ENCODE results near the gene SULF2. TPM values are rescaled to one million over a fixed set of nuclear protein-coding genes. Genes with fewer than 3 reads are reported as not detected.

SULF2 gene
- total RNA-seq, 1 experiment from 2014 or later: 52.0 TPM

DNA sequence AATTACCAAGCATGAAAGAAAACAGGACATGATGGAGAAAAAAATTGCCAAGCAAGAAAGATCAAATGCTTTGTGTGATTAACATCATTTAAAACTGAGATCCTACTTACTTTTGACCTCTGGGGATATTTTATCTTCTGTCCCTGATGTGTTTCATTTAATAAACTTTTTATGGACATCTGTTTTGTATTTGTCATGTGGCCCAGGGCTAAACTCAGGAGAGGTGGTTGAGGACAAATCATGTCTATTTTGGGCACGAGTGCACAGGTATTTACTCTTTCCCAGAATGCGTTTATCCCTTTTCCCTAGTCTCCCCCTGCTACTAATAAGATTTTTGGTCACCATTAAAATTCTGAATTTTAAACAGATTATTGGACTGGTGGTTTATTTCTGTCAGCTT is 155.4 kb downstream of the SULF2 start:
- Histone ChIP-seq H3K4me3 (ENCODE audit: insufficient read depth, low read depth, low read length) (no peak overlapping the region), H3K36me3 (replicated peaks; ENCODE audit: control insufficient read depth, insufficient read depth, low read length) (peaks cover 1% of the 10 kb centered on the region; the same call in 1 of the 2 replicates)
- DNase-seq: no peak

DNA sequence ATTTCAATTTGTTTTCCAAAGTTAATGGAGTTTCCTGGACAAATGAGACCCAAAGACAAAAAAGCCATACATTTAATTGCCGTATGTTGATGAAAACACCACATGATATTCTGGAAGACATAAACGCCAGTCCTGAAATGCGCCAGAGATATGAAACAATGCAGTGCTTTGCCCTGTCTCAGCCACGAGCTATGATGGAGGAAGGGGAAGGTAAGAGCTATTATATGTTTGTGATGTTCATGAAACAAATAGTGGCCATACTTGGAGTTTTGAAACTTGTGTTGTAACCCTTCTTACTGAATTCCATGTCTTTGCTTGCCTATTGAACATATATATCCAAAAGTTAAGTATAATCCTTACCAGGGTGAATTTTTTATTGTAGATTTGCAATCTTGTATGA is 157.7 kb downstream of the SULF2 start:
- H3K4me3 ChIP-seq (ENCODE audit: insufficient read depth, low read depth, low read length): no peak overlapping the region
- peaks cover 1% of the 10 kb centered on the region; the same call in 1 of the 2 replicates for H3K36me3 ChIP-seq (replicated peaks; ENCODE audit: control insufficient read depth, insufficient read depth, low read length)
- H3K27me3 ChIP-seq (ENCODE audit: control insufficient read depth, insufficient read depth, low read length): no peaks in the 10 kb centered on the region
- DNase-seq: no peak

More for the DNA sequence above, 155.4 kb downstream of the SULF2 start:
- H3K27me3 ChIP-seq (ENCODE audit: control insufficient read depth, insufficient read depth, low read length): no peaks in the 10 kb centered on the region

DNA sequence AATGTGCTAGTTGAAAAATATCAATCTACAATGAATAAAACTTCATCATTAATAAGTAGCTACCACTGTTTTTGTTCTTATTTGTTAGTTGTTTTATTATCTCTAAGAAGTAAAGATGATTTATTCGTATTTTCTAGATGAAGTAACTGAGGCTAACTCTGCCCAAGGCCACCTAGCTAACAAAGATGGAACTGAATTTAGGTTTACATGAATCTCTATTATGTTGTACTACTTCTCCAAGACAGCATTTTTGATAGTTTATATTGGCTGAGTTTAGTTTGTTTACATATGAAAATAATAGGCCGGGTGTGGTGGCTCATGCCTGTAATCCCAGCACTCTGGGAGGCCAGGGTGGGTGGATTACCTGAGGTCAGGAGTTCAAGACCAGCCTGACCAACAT is 162.1 kb downstream of the SULF2 start:
- H3K4me3 ChIP-seq (ENCODE audit: insufficient read depth, low read depth, low read length): no peak overlapping the region
- no peaks in the 10 kb centered on the region for H3K27me3 ChIP-seq (ENCODE audit: control insufficient read depth, insufficient read depth, low read length)
- DNase-seq: no peak
- H3K36me3 ChIP-seq (replicated peaks; ENCODE audit: control insufficient read depth, insufficient read depth, low read length): peaks cover 1% of the 10 kb centered on the region; the same call in 1 of the 2 replicates

DNA sequence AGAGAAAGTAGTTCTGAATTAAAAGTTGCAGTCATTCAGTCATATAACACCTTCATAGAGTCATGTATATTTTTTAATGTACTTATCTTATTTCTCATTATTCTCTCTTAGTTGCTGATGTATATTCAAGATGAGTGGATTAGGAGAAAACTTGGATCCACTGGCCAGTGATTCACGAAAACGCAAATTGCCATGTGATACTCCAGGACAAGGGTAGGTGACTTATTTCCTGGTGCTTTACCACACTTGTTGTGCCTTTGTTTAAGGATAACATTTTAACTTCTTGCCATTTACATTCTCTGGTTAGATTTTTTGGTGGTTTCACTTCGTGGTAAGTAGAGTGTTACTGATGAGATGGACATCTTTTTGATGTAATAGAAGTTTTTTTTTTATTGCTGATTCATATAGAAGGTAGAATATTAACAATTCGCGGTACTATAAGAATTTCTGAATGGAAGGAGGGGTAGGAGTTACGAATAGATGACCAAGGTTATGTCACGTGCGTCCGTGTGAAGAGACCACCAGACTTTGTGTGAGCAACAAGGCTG is 163.1 kb downstream of the SULF2 start:
- H3K4me3 ChIP-seq (ENCODE audit: insufficient read depth, low read depth, low read length): no peak overlapping the region
- peaks cover 1% of the 10 kb centered on the region; the same call in 1 of the 2 replicates for H3K36me3 ChIP-seq (replicated peaks; ENCODE audit: control insufficient read depth, insufficient read depth, low read length)
- H3K27me3 ChIP-seq (ENCODE audit: control insufficient read depth, insufficient read depth, low read length): no peaks in the 10 kb centered on the region
- no peak for DNase-seq

- no peaks in the 10 kb centered on the region for H3K27me3 ChIP-seq (ENCODE audit: control insufficient read depth, insufficient read depth, low read length)
- DNase-seq: peak; percentile 33
- H3K4me3 ChIP-seq (ENCODE audit: insufficient read depth, low read depth, low read length): no peak overlapping the region
- no peaks in the 10 kb centered on the region for H3K36me3 ChIP-seq (replicated peaks; ENCODE audit: control insufficient read depth, insufficient read depth, low read length)
These were observed 164.2 kb downstream of the SULF2 start for GRCh38 chr20:47620808-47621805.

GRCh38 chr20:47618479-47618878 is 166.8 kb downstream of the SULF2 start:
- H3K36me3 ChIP-seq (replicated peaks; ENCODE audit: control insufficient read depth, insufficient read depth, low read length): no peaks in the 10 kb centered on the region
- H3K4me3 ChIP-seq (ENCODE audit: insufficient read depth, low read depth, low read length): no peak overlapping the region
- DNase-seq: no peak
- H3K27me3 ChIP-seq (ENCODE audit: control insufficient read depth, insufficient read depth, low read length): no peaks in the 10 kb centered on the region

GRCh38 chr20:47614703-47615309 is 170.5 kb downstream of the SULF2 start:
- Histone ChIP-seq H3K4me3 (ENCODE audit: insufficient read depth, low read depth, low read length) (no peak overlapping the region), H3K36me3 (replicated peaks; ENCODE audit: control insufficient read depth, insufficient read depth, low read length) (no peaks in the 10 kb centered on the region), H3K27me3 (ENCODE audit: control insufficient read depth, insufficient read depth, low read length) (no peaks in the 10 kb centered on the region)
- no peak for DNase-seq

DNA sequence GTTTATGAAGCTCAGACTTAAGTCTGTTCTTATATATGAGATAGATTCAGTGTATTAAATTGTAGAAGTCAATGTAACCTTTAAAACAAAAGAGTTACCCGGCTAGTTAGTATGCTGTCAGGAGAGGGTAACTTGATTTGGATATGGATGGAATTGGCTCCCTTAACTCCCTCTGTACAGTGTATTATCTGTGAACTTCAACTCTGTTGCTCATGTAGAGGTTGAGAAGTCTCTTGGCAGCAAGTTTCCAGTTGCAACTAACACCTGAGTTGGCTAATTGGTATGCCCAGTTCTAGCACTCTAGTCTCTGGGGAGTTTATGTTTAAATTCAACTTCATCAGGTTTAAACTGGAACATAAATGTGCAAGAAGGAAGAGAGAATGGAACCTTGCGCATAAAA is 172.6 kb downstream of the SULF2 start:
- no peaks in the 10 kb centered on the region for H3K27me3 ChIP-seq (ENCODE audit: control insufficient read depth, insufficient read depth, low read length)
- H3K36me3 ChIP-seq (replicated peaks; ENCODE audit: control insufficient read depth, insufficient read depth, low read length): no peaks in the 10 kb centered on the region
- DNase-seq: no peak
- no peak overlapping the region for H3K4me3 ChIP-seq (ENCODE audit: insufficient read depth, low read depth, low read length)

- DNase-seq: no peak
- no peak overlapping the region for H3K4me3 ChIP-seq (ENCODE audit: insufficient read depth, low read depth, low read length)
- H3K36me3 ChIP-seq (replicated peaks; ENCODE audit: control insufficient read depth, insufficient read depth, low read length): no peaks in the 10 kb centered on the region
- H3K27me3 ChIP-seq (ENCODE audit: control insufficient read depth, insufficient read depth, low read length): no peaks in the 10 kb centered on the region
These were observed 173.5 kb downstream of the SULF2 start for GRCh38 chr20:47611785-47612184.

DNA sequence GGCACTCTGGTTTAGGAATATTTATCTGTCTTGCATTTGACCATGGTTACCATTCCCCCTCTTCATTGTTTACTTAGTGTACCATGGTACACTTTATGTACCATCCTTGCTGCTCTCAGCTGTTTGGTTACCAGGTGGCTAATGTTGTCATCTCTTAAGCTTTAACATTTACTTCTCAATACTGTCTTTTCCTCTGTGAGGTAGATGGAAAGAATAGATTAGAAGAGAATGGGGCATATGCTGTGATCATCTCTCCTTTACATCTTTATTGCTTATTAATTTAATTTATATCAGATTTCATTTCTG is 174.4 kb downstream of the SULF2 start:
- DNase-seq: no peak
- Histone ChIP-seq H3K27me3 (ENCODE audit: control insufficient read depth, insufficient read depth, low read length) (no peaks in the 10 kb centered on the region), H3K4me3 (ENCODE audit: insufficient read depth, low read depth, low read length) (no peak overlapping the region), H3K36me3 (replicated peaks; ENCODE audit: control insufficient read depth, insufficient read depth, low read length) (no peaks in the 10 kb centered on the region)

DNA sequence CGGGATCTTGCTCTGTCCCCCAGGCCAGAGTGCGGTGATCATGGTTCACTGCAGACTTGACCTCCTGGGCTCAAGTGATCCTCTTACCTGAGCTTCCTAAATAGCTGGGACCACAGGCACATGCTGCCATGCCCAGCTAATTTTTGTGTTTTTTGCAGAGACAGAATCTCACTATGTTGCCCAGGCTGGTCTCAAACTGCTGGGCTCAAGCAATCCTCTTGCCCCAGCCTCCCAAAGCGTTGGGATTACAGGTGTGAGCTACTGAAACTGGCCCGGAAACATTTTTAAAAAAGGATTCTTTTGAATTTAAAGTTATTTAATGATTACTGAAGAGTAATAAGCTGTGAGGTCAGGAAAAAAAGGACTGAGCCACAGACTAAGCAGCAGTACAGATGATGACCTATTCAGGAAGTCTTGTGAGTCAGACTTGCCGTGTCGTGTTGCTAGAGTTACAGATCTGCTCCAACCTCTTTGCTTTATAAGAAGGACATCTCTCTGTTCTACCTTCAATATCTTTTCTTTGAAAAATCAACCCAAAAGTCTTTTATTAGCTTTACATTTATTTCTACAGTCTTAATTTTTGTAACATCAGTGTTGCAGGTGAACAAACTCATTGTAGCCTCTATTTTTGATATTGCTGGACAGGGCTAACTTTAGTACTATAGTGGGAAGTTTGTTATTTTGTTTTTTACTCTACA is 174.9 kb downstream of the SULF2 start:
- Histone ChIP-seq H3K36me3 (replicated peaks; ENCODE audit: control insufficient read depth, insufficient read depth, low read length) (no peaks in the 10 kb centered on the region), H3K27me3 (ENCODE audit: control insufficient read depth, insufficient read depth, low read length) (no peaks in the 10 kb centered on the region), H3K4me3 (ENCODE audit: insufficient read depth, low read depth, low read length) (no peak overlapping the region)
- no peak for DNase-seq

DNA sequence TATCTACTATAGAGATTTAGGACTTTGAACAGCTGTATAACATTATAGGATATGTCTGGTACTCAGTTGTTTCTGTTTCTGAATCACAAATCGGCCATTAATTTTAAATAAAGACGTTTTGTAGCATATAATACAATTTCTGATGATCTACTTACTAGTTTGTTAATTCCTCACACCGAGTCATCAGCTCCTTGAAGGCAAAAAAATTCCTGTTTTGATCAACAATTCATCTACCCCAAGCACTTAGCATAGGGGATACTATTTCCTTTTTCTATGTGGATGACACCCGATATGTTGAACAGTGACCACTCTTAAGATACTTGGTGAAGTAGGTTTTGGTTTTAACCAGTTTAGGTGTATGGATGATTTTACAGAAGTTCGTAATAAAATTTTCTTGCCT is 176.3 kb downstream of the SULF2 start:
- DNase-seq: no peak
- Histone ChIP-seq H3K36me3 (replicated peaks; ENCODE audit: control insufficient read depth, insufficient read depth, low read length) (no peaks in the 10 kb centered on the region), H3K4me3 (ENCODE audit: insufficient read depth, low read depth, low read length) (no peak overlapping the region), H3K27me3 (ENCODE audit: control insufficient read depth, insufficient read depth, low read length) (no peaks in the 10 kb centered on the region)

Measured in H7 (cell line).